Measurements from ENCODE around the gene PCDHGB7. TPM values are rescaled to one million over a fixed set of nuclear protein-coding genes. Genes with fewer than 3 reads are reported as not detected.
"Not testable (repeated sequence)": the region's sequence is repeated elsewhere in the genome, so short reads cannot be mapped to it uniquely, and the experiment has no call there.

PCDHGB7 gene
- polyA plus RNA-seq, 1 donor, result 7.0 TPM

DNA sequence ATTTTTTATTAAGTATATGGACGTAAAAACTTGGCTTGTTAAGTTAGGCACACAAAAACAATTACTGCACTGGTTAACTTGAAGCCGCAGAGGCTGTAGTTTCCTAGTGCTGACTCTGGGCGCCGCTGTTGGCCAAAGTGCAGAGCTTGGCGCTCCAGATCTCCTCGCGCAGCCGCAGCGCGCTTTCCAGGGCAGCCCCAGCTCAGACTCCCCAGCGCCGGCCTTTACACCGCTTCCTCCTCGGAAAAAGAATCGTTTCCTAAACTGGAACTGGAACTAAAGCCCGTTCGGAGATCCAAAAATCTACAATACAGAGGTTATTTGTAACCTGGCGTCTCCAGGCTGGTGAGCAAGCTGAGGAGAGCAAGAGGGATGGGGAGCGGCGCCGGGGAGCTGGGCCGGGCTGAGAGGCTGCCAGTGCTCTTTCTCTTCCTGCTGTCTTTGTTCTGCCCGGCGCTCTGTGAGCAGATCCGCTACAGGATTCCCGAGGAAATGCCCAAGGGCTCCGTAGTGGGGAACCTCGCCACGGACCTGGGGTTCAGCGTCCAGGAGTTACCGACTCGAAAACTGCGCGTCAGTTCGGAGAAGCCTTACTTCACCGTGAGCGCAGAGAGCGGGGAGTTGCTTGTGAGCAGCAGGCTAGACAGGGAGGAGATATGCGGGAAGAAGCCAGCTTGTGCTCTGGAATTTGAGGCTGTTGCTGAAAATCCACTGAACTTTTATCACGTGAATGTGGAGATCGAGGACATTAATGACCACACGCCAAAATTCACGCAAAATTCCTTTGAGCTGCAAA lies 19.5 kb upstream of the PCDHGB7 start, which contains the start of gene PCDHGB5:
Gene PCDHGB5, plus strand, starts transcription at position 192 of the 796 bp plus-strand sequence. Its CDS starts 181 bp downstream, at position 373.
- not testable (repeated sequence) for DNase-seq (ENCODE audit: low read depth)

DNA sequence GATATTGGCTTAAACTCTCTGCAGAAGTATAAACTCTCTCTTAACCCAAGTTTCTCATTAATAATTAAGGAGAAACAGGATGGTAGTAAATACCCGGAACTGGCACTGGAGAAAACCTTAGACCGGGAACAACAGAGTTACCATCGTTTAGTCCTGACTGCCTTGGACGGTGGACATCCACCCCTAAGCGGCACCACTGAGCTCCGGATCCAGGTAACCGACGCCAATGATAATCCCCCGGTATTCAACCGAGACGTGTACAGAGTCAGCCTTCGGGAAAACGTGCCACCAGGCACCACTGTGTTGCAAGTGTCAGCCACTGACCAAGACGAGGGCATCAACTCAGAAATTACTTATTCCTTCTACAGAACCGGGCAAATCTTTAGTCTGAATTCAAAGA lies 18.9 kb upstream of the PCDHGB7 start:
- no peak for DNase-seq (ENCODE audit: low read depth)

DNA sequence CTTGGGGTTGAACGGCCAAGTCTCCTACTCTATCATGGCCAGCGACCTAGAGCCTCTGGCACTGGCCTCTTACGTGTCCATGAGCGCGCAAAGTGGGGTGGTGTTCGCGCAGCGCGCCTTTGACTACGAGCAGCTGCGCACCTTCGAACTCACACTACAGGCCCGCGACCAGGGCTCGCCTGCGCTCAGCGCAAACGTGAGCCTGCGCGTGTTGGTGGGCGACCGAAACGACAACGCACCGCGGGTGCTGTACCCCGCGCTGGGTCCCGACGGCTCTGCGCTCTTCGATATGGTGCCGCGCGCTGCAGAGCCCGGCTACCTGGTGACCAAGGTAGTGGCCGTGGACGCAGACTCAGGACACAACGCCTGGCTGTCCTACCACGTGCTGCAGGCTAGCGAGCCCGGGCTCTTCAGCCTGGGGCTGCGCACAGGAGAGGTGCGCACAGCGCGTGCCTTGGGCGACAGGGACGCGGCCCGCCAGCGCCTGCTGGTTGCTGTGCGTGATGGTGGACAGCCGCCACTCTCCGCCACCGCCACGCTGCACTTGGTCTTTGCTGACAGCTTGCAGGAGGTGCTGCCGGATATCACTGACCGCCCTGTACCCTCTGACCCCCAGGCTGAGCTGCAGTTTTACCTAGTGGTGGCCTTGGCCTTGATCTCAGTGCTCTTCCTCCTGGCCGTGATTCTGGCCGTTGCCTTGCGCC lies 17.8 kb upstream of the PCDHGB7 start:
- DNase-seq (ENCODE audit: low read depth), result no peak

DNA sequence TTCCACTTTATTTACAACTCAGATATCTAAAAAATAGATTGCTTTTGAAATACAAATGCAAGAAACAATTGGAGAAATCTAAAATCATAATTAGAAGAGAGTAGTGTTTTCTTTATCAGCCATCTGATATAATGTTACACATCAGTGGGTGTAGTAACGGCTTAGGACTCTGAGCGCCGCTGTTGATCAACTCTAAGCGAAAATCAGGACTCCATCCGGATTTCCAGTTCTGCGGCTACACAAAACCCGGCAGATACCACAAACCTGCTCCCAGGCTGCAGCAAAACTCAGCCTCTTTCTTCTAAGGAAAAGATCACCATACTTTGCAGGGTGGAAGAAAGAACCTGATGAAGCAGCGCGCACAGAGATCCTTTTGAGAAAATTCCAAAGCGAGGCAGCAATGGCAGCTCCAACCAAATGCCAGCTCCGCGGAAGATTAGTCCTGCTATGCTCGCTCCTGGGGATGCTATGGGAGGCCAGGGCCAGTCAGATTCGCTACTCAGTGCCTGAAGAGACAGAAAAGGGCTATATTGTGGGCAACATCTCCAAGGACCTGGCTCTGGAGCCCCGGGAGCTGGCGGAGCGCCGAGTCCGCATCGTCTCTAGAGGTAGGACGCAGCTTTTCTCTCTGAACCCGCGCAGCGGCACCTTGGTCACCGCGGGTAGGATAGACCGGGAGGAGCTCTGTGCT lies 14.8 kb upstream of the PCDHGB7 start, which contains the start of gene PCDHGA9:
Gene PCDHGA9, plus strand, starts transcription at position 226 of the 691 bp plus-strand sequence. Its CDS starts 175 bp downstream, at position 401.
- no peak for DNase-seq (ENCODE audit: low read depth)

DNA sequence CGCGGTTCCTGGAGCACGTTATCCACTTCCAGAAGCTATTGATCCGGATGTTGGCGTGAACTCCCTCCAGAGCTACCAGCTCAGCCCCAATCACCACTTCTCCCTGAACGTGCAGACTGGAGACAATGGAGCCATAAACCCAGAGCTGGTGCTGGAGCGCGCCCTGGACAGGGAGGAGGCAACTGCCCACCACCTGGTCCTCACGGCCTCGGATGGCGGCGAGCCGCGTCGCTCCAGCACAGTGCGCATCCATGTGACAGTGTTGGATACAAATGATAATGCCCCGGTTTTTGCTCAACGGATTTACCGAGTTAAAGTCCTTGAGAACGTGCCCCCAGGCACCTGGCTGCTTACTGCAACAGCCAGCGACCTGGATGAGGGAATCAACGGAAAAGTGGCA lies 14.1 kb upstream of the PCDHGB7 start:
- DNase-seq (ENCODE audit: low read depth), result no peak

DNA sequence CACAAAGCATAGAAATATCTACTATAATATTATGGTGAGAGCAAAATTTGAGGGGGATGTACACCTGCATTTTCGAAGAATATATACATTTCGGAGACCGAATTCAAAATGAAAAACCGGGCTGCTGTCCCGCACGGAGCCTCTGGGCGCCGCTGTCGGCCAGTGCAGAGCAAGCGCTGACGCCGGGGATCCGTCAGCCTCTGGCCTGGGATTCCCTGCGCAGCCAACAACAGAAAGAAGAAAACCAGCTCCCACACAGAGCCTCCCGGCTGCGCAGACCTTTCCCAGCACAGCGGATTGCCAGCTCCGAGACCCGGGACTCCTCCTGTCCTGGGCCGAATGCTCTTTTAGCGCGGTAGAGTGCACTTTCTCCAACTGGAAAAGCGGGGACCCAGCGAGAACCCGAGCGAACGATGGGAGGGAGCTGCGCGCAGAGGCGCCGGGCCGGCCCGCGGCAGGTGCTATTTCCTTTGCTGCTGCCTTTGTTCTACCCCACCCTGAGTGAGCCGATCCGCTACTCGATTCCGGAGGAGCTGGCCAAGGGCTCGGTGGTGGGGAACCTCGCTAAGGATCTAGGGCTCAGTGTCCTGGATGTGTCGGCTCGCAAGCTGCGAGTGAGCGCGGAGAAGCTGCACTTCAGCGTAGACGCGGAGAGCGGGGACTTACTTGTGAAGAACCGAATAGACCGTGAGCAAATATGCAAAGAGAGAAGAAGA lies 9.5 kb upstream of the PCDHGB7 start, which contains the start of gene PCDHGB6:
Gene PCDHGB6, plus strand, starts transcription at position 232 of the 716 bp plus-strand sequence. Its CDS starts 182 bp downstream, at position 414.
- not testable (repeated sequence) for DNase-seq (ENCODE audit: low read depth)

DNA sequence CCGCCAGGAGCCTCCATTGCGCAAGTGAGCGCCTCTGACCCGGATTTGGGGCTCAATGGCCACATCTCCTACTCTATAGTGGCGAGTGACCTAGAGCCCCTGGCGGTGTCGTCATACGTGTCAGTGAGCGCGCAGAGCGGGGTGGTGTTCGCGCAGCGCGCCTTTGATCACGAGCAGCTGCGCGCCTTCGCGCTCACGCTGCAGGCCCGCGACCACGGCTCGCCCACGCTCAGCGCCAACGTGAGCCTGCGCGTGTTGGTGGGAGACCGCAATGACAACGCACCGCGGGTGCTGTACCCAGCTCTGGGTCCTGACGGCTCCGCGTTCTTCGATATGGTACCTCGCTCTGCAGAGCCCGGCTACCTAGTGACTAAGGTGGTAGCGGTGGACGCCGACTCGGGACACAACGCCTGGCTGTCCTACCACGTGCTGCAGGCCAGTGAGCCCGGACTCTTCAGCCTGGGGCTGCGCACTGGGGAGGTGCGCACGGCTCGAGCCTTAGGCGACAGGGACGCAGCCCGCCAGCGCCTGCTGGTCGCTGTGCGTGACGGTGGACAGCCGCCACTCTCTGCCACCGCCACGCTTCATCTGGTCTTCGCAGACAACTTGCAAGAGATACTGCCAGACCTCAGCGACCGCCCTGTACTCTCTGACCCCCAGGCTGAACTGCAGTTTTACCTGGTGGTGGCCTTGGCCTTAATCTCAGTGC lies 7.7 kb upstream of the PCDHGB7 start:
- no peak for DNase-seq (ENCODE audit: low read depth)

DNA sequence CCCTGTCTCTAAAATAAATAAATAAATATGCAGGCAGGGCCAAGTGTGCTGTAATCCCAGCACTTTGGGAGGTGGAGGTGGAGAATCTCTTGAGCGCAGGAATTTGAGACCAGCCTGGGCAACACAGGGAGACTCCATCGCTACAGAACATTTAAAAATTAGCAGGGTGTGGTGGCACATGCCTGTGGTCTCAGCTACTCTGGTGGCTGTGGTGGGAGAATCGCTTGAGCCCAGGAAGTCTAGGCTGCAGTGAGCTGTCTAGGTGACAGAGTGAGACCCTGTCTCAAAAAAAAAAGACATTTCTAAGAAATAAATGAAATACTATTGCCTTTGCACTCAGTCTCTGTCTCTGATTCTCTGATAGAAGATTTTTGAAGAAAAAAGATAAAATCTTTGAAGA lies 5.9 kb upstream of the PCDHGB7 start:
- no peak for DNase-seq (ENCODE audit: low read depth)

DNA sequence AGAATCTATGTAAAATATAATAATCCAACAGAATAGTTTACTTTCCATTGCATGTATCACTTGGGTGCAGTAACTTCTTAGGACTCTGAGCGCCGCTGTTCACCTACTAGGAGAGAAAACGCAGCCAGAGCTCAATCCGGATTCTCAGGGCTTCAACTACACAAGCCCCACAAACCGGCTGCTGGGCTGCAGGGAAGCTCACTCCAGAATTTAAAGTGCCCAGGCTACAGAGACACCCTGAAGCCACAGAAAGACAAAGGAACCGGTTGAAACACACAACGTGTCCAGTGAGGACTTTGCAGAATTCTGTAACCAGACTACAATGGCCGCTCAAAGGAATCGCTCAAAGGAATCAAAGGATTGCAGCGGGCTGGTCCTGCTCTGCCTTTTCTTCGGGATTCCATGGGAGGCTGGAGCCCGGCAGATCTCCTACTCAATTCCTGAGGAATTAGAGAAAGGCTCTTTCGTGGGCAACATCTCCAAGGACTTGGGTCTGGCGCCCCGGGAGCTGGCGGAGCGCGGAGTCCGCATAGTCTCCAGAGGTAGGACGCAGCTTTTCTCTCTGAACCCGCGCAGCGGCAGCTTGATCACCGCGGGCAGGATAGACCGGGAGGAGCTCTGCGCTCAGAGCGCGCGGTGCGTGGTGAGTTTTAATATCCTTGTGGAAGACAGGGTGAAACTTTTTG lies 4.5 kb upstream of the PCDHGB7 start, which contains the start of gene PCDHGA10:
Gene PCDHGA10, plus strand, starts transcription at position 134 of the 686 bp plus-strand sequence. Its CDS starts 189 bp downstream, at position 323.
- no peak for DNase-seq (ENCODE audit: low read depth)

DNA sequence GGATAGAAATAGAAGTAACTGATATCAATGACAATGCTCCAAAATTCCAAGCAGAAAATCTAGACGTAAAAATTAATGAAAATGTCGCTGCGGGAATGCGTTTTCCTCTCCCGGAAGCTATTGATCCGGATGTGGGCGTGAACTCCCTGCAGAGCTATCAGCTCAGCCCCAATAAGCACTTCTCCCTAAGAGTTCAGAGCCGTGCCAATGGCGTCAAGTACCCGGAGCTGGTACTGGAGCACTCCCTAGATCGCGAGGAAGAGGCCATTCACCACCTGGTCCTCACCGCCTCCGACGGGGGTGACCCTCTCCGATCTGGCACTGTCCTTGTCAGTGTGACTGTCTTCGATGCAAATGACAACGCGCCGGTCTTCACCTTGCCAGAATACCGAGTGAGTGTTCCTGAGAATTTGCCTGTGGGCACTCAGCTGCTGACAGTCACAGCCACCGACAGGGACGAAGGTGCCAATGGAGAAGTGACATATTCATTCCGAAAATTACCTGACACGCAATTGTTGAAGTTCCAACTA lies 3.9 kb upstream of the PCDHGB7 start:
- no peak for DNase-seq (ENCODE audit: low read depth)

DNA sequence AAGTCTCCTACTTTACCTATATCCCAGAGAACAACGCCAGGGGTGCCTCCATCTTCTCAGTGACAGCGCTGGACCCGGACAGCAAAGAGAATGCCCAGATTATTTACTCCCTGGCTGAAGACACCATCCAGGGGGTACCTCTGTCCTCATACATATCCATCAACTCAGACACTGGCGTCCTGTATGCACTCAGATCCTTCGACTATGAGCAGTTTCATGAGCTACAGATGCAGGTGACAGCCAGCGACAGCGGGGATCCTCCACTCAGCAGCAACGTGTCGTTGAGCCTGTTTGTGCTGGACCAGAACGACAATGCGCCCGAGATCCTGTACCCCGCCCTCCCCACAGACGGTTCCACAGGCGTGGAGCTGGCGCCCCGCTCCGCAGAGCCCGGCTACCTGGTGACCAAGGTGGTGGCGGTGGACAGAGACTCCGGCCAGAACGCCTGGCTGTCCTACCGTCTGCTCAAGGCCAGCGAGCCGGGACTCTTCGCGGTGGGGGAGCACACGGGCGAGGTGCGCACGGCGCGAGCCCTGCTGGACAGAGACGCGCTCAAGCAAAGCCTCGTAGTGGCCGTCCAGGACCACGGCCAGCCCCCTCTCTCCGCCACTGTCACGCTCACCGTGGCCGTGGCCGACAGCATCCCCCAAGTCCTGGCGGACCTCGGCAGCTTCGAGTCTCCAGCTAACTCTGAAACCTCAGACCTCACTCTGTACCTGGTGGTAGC lies 2.8 kb upstream of the PCDHGB7 start:
- not testable (repeated sequence) for DNase-seq (ENCODE audit: low read depth)

DNA sequence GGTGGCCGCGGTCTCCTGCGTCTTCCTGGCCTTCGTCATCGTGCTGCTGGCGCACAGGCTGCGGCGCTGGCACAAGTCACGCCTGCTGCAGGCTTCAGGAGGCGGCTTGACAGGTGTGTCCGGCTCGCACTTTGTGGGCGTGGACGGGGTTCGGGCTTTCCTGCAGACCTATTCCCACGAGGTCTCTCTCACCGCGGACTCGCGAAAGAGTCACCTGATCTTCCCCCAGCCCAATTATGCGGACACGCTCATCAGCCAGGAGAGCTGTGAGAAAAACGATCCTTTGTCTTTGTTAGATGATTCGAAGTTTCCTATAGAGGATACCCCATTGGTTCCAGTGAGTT lies 2.2 kb upstream of the PCDHGB7 start:
- not testable (repeated sequence) for DNase-seq (ENCODE audit: low read depth)

DNA sequence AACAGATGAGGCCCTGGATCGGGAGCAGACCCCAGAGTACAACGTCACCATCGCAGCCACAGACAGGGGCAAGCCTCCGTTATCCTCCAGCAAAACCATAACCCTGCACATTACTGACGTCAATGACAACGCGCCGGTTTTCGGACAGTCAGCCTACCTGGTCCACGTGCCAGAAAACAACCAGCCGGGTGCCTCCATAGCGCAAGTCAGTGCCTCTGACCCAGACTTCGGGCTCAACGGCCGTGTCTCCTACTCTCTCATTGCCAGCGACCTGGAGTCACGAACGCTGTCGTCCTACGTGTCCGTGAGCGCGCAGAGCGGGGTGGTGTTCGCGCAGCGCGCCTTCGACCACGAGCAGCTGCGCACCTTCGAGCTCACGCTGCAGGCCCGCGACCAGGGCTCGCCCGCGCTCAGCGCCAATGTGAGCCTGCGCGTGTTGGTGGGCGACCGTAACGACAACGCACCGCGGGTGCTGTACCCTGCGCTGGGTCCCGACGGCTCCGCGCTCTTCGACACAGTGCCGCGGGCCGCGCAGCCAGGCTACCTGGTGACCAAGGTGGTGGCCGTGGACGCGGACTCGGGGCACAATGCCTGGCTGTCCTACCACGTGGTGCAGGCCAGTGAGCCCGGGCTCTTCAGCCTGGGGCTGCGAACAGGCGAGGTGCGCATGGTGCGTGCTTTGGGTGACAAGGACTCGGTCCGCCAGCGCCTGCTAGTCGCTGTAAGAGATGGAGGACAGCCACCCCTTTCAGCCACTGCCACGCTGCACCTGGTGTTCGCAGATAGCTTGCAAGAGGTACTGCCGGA lies 1.8 kb downstream of the PCDHGB7 start:
- no peak for DNase-seq (ENCODE audit: low read depth)

DNA sequence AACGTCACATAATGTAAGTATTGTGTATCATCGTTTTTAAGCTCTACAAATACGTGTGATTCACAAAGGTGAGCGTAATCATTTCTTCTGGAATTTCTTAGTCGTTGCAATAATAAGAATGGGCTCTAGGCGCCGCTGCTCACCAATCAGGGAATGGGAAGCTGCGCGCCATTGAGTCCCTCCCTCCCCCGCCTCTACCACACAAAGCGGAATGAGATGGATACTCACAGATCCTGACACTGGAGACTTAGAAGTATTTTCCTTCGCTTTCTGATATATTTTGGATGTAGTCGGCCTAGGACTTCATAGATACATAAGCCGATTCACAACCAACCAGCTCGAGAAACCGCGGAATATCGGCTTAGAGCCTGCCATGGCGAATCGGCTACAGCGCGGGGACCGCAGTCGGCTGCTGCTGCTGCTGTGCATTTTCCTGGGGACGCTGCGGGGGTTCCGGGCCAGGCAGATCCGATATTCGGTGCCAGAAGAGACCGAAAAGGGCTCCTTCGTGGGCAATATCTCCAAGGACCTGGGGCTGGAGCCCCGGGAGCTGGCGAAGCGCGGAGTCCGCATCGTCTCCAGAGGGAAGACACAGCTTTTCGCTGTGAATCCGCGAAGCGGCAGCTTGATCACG lies 3.5 kb downstream of the PCDHGB7 start, which contains the start of gene PCDHGA11:
Gene PCDHGA11, plus strand, starts transcription at position 197 of the 634 bp plus-strand sequence. Its CDS starts 177 bp downstream, at position 374.
- DNase-seq (ENCODE audit: low read depth), result no peak

DNA sequence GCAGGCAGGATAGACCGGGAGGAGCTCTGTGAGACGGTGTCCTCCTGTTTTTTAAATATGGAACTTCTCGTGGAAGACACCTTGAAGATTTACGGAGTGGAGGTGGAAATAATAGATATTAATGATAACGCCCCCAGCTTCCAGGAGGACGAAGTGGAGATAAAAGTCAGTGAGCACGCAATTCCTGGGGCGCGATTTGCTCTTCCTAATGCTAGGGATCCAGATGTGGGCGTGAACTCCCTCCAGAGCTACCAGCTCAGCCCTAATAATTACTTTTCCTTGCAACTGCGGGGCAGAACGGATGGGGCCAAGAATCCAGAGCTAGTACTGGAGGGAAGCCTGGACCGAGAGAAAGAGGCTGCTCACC lies 4.0 kb downstream of the PCDHGB7 start:
- no peak for DNase-seq (ENCODE audit: low read depth)

DNA sequence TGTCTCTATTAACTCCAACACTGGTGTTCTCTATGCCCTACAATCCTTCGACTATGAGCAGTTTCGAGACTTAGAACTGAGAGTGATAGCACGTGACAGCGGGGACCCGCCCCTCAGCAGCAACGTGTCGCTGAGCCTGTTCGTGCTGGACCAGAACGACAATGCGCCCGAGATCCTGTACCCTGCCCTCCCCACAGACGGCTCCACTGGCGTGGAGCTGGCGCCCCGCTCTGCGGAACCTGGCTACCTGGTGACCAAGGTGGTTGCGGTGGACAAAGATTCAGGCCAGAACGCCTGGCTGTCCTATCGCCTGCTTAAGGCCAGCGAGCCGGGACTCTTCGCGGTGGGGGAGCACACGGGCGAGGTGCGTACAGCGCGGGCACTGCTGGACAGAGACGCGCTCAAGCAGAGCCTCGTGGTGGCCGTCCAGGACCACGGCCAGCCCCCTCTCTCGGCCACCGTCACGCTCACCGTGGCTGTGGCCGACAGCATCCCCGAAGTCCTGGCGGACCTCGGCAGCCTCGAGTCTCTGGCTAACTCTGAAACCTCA lies 5.3 kb downstream of the PCDHGB7 start:
- DNase-seq (ENCODE audit: low read depth), result no peak

DNA sequence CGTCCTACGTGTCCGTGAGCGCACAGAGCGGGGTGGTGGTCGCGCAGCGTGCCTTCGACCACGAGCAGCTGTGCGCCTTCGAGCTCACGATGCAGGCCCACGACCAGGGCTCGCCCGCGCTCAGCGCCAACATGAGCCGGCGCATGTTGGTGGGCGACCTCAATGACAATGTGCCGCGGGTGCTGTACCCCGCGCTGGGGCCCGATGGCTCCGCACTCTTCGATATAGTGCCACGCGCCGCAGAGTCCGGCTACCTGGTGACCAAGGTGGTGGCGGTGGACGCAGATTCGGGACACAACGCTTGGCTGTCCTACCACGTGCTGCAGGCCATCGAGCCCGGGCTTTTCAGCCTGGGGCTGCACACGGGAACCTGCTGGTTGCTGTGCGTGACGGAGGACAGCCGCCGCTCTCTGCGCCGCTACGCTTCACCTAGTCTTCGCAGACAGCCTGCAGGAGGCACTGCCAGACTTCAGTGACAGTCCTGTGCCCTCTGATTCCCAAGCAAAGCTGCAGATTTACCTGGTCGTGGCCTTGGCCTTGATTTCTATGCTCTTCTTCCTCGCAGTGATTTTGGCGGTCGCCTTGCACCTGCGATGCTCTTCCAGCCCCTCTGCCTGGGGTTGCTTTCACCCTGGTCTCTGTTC lies 10.4 kb downstream of the PCDHGB7 start:
- no peak for DNase-seq (ENCODE audit: low read depth)
